CD4-positive, alpha-beta T cell treated with Interleukin-17A for 1 hour (primary cell): Measurements from ENCODE around the gene OLFML2A.
A peak's percentile ranks its signal among the peaks of the same experiment; 100 is the strongest.

Experiments
- DNase-seq: peaks from one replicate; pipeline ENCODE4 v3.0.0-alpha.2; 2020

The OLFML2A gene

GRCh38 chr9:124857533-124858162, 80.7 kb downstream of the OLFML2A start:
- no peak for DNase-seq

- no peak for DNase-seq
Observed at GRCh38 chr9:124858330-124859046, 81.6 kb downstream of the OLFML2A start.

- DNase-seq = no peak
Observed at GRCh38 chr9:124859803-124860581, 83.1 kb downstream of the OLFML2A start.

GRCh38 chr9:124860582-124861341, 83.8 kb downstream of the OLFML2A start:
- no peak for DNase-seq

GRCh38 chr9:124861342-124862229, 84.7 kb downstream of the OLFML2A start, which contains the start of the genes ARPC5L and RPL35:
TSS of gene ARPC5L (plus strand) at chr9:124862130. CDS start at chr9:124869291, 7,161 bp downstream.
TSS of gene RPL35 (minus strand) at chr9:124861957. CDS start at chr9:124861912, 45 bp downstream.
- DNase-seq = peak; percentile 95

GRCh38 chr9:124863371-124863871, 86.5 kb downstream of the OLFML2A start:
- DNase-seq = no peak
